GM12891 (cell line): Measurements from ENCODE around the gene APBA2.

ENCODE experiments used
- POLR2A ChIP-seq: IDR thresholded peaks from 2 replicates; pipeline ENCODE4 v1.6.1; 2011; ENCODE audit warnings: low read depth, low read length, control low read depth
- POLR2AphosphoS5 ChIP-seq: IDR thresholded peaks from 2 replicates; pipeline ENCODE4 v1.6.1; 2011; ENCODE audit warnings: low read depth, low read length, control low read depth
- SPI1 ChIP-seq: IDR thresholded peaks from 2 replicates; pipeline ENCODE4 v1.6.1; 2011; ENCODE audit warnings: low read depth, low read length, control low read depth

DNA sequence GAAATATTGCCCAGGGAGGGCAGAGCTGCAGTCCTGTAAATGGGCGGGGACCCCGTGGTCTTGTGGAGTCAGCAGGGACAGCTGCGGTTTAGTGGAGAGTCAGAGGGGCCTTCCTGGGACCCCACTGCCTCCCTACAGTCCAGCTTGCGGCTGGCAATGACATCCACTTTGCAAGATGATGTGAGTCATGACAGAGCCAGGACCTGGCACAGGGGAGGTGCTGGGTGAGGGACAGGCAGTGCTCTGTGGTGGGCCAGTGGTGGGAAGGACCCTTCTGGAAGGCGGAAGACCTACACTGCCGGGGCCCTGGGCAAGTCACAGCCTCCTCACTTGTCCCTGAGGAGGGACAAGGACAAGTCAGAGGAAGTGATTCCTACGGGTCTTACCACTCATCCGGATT lies 17.8 kb downstream of the APBA2 start:
- TF ChIP-seq POLR2A (no peak), POLR2AphosphoS5 (no peak), SPI1 (no peak)
